ENCODE results near the gene RPRD1A. TPM values are rescaled to one million over a fixed set of nuclear protein-coding genes. Genes with fewer than 3 reads are reported as not detected.

RPRD1A gene
- polyA plus RNA-seq, 1 donor (not counting 4 experiments of a cell fraction or from before 2014, with no cell fraction given): 55.5 TPM

DNA sequence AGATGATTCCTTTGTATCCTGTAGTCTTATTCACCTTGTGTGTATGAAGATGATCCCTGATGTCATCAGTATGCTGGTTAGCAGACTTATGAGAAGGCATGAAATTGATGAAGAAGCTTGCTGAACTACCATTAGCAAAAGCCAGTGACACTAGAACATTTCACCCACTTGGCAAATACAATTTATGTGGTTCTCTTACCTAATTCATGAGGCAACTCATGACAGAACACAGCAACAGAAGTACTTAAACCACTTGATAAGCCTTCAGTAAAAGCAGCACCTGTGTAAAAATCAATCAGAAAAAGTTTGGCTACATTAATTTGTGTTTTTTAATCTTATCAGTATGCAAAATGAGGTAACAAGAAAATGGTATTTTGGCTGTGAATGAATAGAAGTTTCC, 44.9 kb upstream of the RPRD1A start:
- H4K20me1 ChIP-seq (ENCODE audit: control insufficient read depth, extremely low read depth, insufficient read depth, low read length): no peaks in the 10 kb centered on the region
- no peaks in the 10 kb centered on the region for H3K4me1 ChIP-seq (ENCODE audit: control insufficient read depth, extremely low read depth, insufficient read depth, low read length)
- no peak for DNase-seq (ENCODE audit: low read depth, low spot score)
- no peak overlapping the region for H2AFZ ChIP-seq (ENCODE audit: control insufficient read depth, low read length)
- TF ChIP-seq, protein P1, sequence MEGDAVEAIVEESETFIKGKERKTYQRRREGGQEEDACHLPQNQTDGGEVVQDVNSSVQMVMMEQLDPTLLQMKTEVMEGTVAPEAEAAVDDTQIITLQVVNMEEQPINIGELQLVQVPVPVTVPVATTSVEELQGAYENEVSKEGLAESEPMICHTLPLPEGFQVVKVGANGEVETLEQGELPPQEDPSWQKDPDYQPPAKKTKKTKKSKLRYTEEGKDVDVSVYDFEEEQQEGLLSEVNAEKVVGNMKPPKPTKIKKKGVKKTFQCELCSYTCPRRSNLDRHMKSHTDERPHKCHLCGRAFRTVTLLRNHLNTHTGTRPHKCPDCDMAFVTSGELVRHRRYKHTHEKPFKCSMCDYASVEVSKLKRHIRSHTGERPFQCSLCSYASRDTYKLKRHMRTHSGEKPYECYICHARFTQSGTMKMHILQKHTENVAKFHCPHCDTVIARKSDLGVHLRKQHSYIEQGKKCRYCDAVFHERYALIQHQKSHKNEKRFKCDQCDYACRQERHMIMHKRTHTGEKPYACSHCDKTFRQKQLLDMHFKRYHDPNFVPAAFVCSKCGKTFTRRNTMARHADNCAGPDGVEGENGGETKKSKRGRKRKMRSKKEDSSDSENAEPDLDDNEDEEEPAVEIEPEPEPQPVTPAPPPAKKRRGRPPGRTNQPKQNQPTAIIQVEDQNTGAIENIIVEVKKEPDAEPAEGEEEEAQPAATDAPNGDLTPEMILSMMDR (optimal IDR thresholded peaks at IDR 0.05 in 1 of 3, IDR thresholded peaks at IDR 0.05 in 1 of 3, conservative IDR thresholded peaks at IDR 0.05 in 1 of 3; ENCODE audit: extremely low read depth in 1 of 3, insufficient read depth in 2 of 3, low read length in 3 of 3): no peak
- TF ChIP-seq EZH2 (IDR thresholded peaks at IDR 0.05; ENCODE audit: low read length): no peak
- H3K4me3 ChIP-seq (ENCODE audit: control insufficient read depth in 2 of 3, extremely low read depth in 1 of 3, insufficient read depth in 2 of 3, low read depth in 1 of 3, low read length in 3 of 3): no peak overlapping the region
- no peak overlapping the region for H3K4me2 ChIP-seq (ENCODE audit: control insufficient read depth, extremely low read depth, insufficient read depth, low read depth, low read length)
- no peaks in the 10 kb centered on the region for H3K9me3 ChIP-seq (ENCODE audit: control insufficient read depth, low read depth, low read length)
- no peak for FAIRE-seq
- peaks cover 14 to 17% of the 10 kb centered on the region in 2 experiments for H3K36me3 ChIP-seq (ENCODE audit: control insufficient read depth in 2 of 2, extremely low read depth in 1 of 2, insufficient read depth in 2 of 2, low read length in 2 of 2)
- no peaks in the 10 kb centered on the region for H3K9me1 ChIP-seq (ENCODE audit: control insufficient read depth, extremely low read depth, insufficient read depth, low read length)
- H3K27ac ChIP-seq (ENCODE audit: control insufficient read depth, insufficient read depth, low read length): no peak overlapping the region
- H3K79me2 ChIP-seq (ENCODE audit: control insufficient read depth, insufficient read depth, low read length): no peaks in the 10 kb centered on the region
- H3K9ac ChIP-seq (ENCODE audit: control insufficient read depth, extremely low read depth, insufficient read depth, low read length): no peak overlapping the region
- H3K27me3 ChIP-seq (ENCODE audit: control insufficient read depth, extremely low read depth, insufficient read depth, low read length): no peaks in the 10 kb centered on the region
- dilution Hi-C loops (cut with MboI; ENCODE audit: extremely low pct_ligation_motif_present, low sequenced_read_pairs): no loop called here

DNA sequence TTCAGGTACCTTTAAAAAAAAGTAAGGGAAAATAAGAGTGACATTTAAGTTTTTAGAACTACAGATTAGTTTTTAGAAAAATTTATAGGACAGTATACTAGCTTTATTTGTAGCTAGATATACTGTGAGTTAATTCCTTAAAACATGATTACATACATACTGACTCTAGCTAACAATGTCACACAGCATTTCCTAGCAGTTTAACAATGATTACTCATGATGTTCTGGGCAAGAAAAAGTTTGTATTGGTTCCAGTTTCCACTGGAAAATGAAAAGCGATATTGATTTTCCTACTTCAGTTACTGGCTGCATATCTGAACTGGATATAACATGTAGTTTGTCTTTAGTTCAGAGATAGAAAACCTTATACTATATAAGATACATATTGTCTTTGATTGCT, 42.4 kb upstream of the RPRD1A start:
- H3K27ac ChIP-seq (ENCODE audit: control insufficient read depth, insufficient read depth, low read length): no peak overlapping the region
- no peaks in the 10 kb centered on the region for H4K20me1 ChIP-seq (ENCODE audit: control insufficient read depth, extremely low read depth, insufficient read depth, low read length)
- no peaks in the 10 kb centered on the region for H3K27me3 ChIP-seq (ENCODE audit: control insufficient read depth, extremely low read depth, insufficient read depth, low read length)
- H3K9ac ChIP-seq (ENCODE audit: control insufficient read depth, extremely low read depth, insufficient read depth, low read length): no peak overlapping the region
- TF ChIP-seq, protein P1 (optimal IDR thresholded peaks at IDR 0.05 in 1 of 3, IDR thresholded peaks at IDR 0.05 in 1 of 3, conservative IDR thresholded peaks at IDR 0.05 in 1 of 3; ENCODE audit: extremely low read depth in 1 of 3, insufficient read depth in 2 of 3, low read length in 3 of 3): no peak
- no peak for TF ChIP-seq EZH2 (IDR thresholded peaks at IDR 0.05; ENCODE audit: low read length)
- H3K36me3 ChIP-seq (ENCODE audit: control insufficient read depth in 2 of 2, extremely low read depth in 1 of 2, insufficient read depth in 2 of 2, low read length in 2 of 2): peaks cover 5 to 14% of the 10 kb centered on the region in 2 experiments
- FAIRE-seq: no peak
- no peak overlapping the region for H3K4me2 ChIP-seq (ENCODE audit: control insufficient read depth, extremely low read depth, insufficient read depth, low read depth, low read length)
- H3K79me2 ChIP-seq (ENCODE audit: control insufficient read depth, insufficient read depth, low read length): no peaks in the 10 kb centered on the region
- H3K9me1 ChIP-seq (ENCODE audit: control insufficient read depth, extremely low read depth, insufficient read depth, low read length): no peaks in the 10 kb centered on the region
- no peak overlapping the region for H2AFZ ChIP-seq (ENCODE audit: control insufficient read depth, low read length)
- no peak for DNase-seq (ENCODE audit: low read depth, low spot score)
- no peak overlapping the region for H3K4me3 ChIP-seq (ENCODE audit: control insufficient read depth in 2 of 3, extremely low read depth in 1 of 3, insufficient read depth in 2 of 3, low read depth in 1 of 3, low read length in 3 of 3)
- dilution Hi-C loops (cut with MboI; ENCODE audit: extremely low pct_ligation_motif_present, low sequenced_read_pairs): no loop called here
- no peaks in the 10 kb centered on the region for H3K4me1 ChIP-seq (ENCODE audit: control insufficient read depth, extremely low read depth, insufficient read depth, low read length)
- H3K9me3 ChIP-seq (ENCODE audit: control insufficient read depth, low read depth, low read length): no peaks in the 10 kb centered on the region

Measured in keratinocyte (primary cell).